ENCODE data around the gene MAPKAPK2.

Gene MAPKAPK2

GRCh38 chr1:206679738-206680211 lies 4.9 kb upstream of the MAPKAPK2 start:
- ATAC-seq (replicated peaks; ENCODE audit: extremely low read depth, poor library complexity, severe bottlenecking) (no peak), DNase-seq (ENCODE audit: low spot score in 2 of 2) (no peak)
- Mint-ChIP-seq H3K9me3 (no peaks in the 10 kb centered on the region), H3K4me3 (no peak overlapping the region), H3K4me1 (peaks cover 9% of the 10 kb centered on the region), H3K27me3 (no peaks in the 10 kb centered on the region), H3K27ac (ENCODE audit: low read depth) (no peak overlapping the region), H3K36me3 (ENCODE audit: insufficient read depth) (peaks cover 3% of the 10 kb centered on the region)

- Mint-ChIP-seq H3K27me3 (no peaks in the 10 kb centered on the region), H3K9me3 (no peaks in the 10 kb centered on the region), H3K27ac (ENCODE audit: low read depth) (no peak overlapping the region), H3K4me1 (peaks cover 9% of the 10 kb centered on the region), H3K36me3 (ENCODE audit: insufficient read depth) (peaks cover 6% of the 10 kb centered on the region), H3K4me3 (no peak overlapping the region)
- ATAC-seq (replicated peaks; ENCODE audit: extremely low read depth, poor library complexity, severe bottlenecking) (no peak), DNase-seq (ENCODE audit: low spot score in 2 of 2) (no peak)
Observed at GRCh38 chr1:206680279-206680678, 4.4 kb upstream of the MAPKAPK2 start.

- no peaks in the 10 kb centered on the region for H3K27me3 Mint-ChIP-seq
- no peak for DNase-seq (ENCODE audit: low spot score in 2 of 2)
- H3K9me3 Mint-ChIP-seq: no peaks in the 10 kb centered on the region
- H3K4me3 Mint-ChIP-seq: no peak overlapping the region
- H3K36me3 Mint-ChIP-seq (ENCODE audit: insufficient read depth): peaks cover 12% of the 10 kb centered on the region
- H3K27ac Mint-ChIP-seq (ENCODE audit: low read depth): no peak overlapping the region
- peaks cover 13% of the 10 kb centered on the region for H3K4me1 Mint-ChIP-seq
- no peak for ATAC-seq (replicated peaks; ENCODE audit: extremely low read depth, poor library complexity, severe bottlenecking)
Observed at GRCh38 chr1:206681359-206681758, 3.3 kb upstream of the MAPKAPK2 start.

- peaks cover 20% of the 10 kb centered on the region for H3K4me1 Mint-ChIP-seq
- H3K27ac Mint-ChIP-seq (ENCODE audit: low read depth): no peak overlapping the region
- DNase-seq (ENCODE audit: low spot score in 2 of 2) (no peak), ATAC-seq (replicated peaks; ENCODE audit: extremely low read depth, poor library complexity, severe bottlenecking) (no peak)
- H3K27me3 Mint-ChIP-seq: no peaks in the 10 kb centered on the region
- H3K36me3 Mint-ChIP-seq (ENCODE audit: insufficient read depth): peaks cover 13% of the 10 kb centered on the region
- H3K9me3 Mint-ChIP-seq: no peaks in the 10 kb centered on the region
- H3K4me3 Mint-ChIP-seq: no peak overlapping the region
Observed at GRCh38 chr1:206682111-206682510, 2.6 kb upstream of the MAPKAPK2 start.

GRCh38 chr1:206683313-206683712 lies 1.4 kb upstream of the MAPKAPK2 start:
- peaks cover 14% of the 10 kb centered on the region for H3K36me3 Mint-ChIP-seq (ENCODE audit: insufficient read depth)
- H3K4me3 Mint-ChIP-seq: no peak overlapping the region
- H3K27me3 Mint-ChIP-seq: no peaks in the 10 kb centered on the region
- H3K4me1 Mint-ChIP-seq: peaks cover 33% of the 10 kb centered on the region
- no peak for DNase-seq (ENCODE audit: low spot score in 2 of 2)
- H3K27ac Mint-ChIP-seq (ENCODE audit: low read depth): no peak overlapping the region
- ATAC-seq (replicated peaks; ENCODE audit: extremely low read depth, poor library complexity, severe bottlenecking): no peak
- no peaks in the 10 kb centered on the region for H3K9me3 Mint-ChIP-seq

- H3K27me3 Mint-ChIP-seq: no peaks in the 10 kb centered on the region
- peaks cover 39% of the 10 kb centered on the region for H3K4me1 Mint-ChIP-seq
- no peaks in the 10 kb centered on the region for H3K9me3 Mint-ChIP-seq
- H3K36me3 Mint-ChIP-seq (ENCODE audit: insufficient read depth): peaks cover 16% of the 10 kb centered on the region
- peak overlapping the region; percentile 19 for H3K27ac Mint-ChIP-seq (ENCODE audit: low read depth)
- H3K4me3 Mint-ChIP-seq: peak overlapping the region; percentile 98
- DNase-seq (ENCODE audit: low spot score in 2 of 2) (no peak), ATAC-seq (replicated peaks; ENCODE audit: extremely low read depth, poor library complexity, severe bottlenecking) (no peak)
Observed at GRCh38 chr1:206684003-206684402, 702 bp upstream of the MAPKAPK2 start.

- H3K27ac Mint-ChIP-seq (ENCODE audit: low read depth): peak overlapping the region; percentile 91
- H3K36me3 Mint-ChIP-seq (ENCODE audit: insufficient read depth): peaks cover 23% of the 10 kb centered on the region
- ATAC-seq (replicated peaks; ENCODE audit: extremely low read depth, poor library complexity, severe bottlenecking) (peak; percentile 33), DNase-seq (ENCODE audit: low spot score in 2 of 2) (no peak)
- H3K4me3 Mint-ChIP-seq: peak overlapping the region; percentile 98
- peaks cover 53% of the 10 kb centered on the region for H3K4me1 Mint-ChIP-seq
- H3K9me3 Mint-ChIP-seq: no peaks in the 10 kb centered on the region
- no peaks in the 10 kb centered on the region for H3K27me3 Mint-ChIP-seq
Observed at GRCh38 chr1:206685334-206685768, 646 bp downstream of the MAPKAPK2 start.

- DNase-seq (ENCODE audit: low spot score in 2 of 2) (peak in 1 of 2 donors; percentile 28), ATAC-seq (replicated peaks; ENCODE audit: extremely low read depth, poor library complexity, severe bottlenecking) (peak; percentile 11)
- H3K27me3 Mint-ChIP-seq: no peaks in the 10 kb centered on the region
Observed at GRCh38 chr1:206685769-206686477, 1.2 kb downstream of the MAPKAPK2 start.

GRCh38 chr1:206686478-206687249 lies 2.0 kb downstream of the MAPKAPK2 start:
- H3K36me3 Mint-ChIP-seq (ENCODE audit: insufficient read depth): peaks cover 25% of the 10 kb centered on the region
- peak overlapping the region; percentile 98 for H3K4me3 Mint-ChIP-seq
- H3K27ac Mint-ChIP-seq (ENCODE audit: low read depth): peak overlapping the region; percentile 91
- H3K27me3 Mint-ChIP-seq: no peaks in the 10 kb centered on the region
- H3K9me3 Mint-ChIP-seq: no peaks in the 10 kb centered on the region
- peaks cover 66% of the 10 kb centered on the region for H3K4me1 Mint-ChIP-seq
- ATAC-seq (replicated peaks; ENCODE audit: extremely low read depth, poor library complexity, severe bottlenecking): peak; percentile 53
- peak in 1 of 2 donors; percentile 21 for DNase-seq (ENCODE audit: low spot score in 2 of 2)

More at GRCh38 chr1:206685769-206686477, 1.2 kb downstream of the MAPKAPK2 start:
- peaks cover 59% of the 10 kb centered on the region for H3K4me1 Mint-ChIP-seq
- peak overlapping the region; percentile 91 for H3K27ac Mint-ChIP-seq (ENCODE audit: low read depth)
- peak overlapping the region; percentile 98 for H3K4me3 Mint-ChIP-seq
- peaks cover 25% of the 10 kb centered on the region for H3K36me3 Mint-ChIP-seq (ENCODE audit: insufficient read depth)
- no peaks in the 10 kb centered on the region for H3K9me3 Mint-ChIP-seq

- H3K36me3 Mint-ChIP-seq (ENCODE audit: insufficient read depth): peaks cover 27% of the 10 kb centered on the region
- ATAC-seq (replicated peaks; ENCODE audit: extremely low read depth, poor library complexity, severe bottlenecking): no peak
- H3K27ac Mint-ChIP-seq (ENCODE audit: low read depth): peak overlapping the region; percentile 91
- no peaks in the 10 kb centered on the region for H3K9me3 Mint-ChIP-seq
- no peak for DNase-seq (ENCODE audit: low spot score in 2 of 2)
- peaks cover 73% of the 10 kb centered on the region for H3K4me1 Mint-ChIP-seq
- peak overlapping the region; percentile 98 for H3K4me3 Mint-ChIP-seq
- H3K27me3 Mint-ChIP-seq: no peaks in the 10 kb centered on the region
Observed at GRCh38 chr1:206687251-206687914, 2.7 kb downstream of the MAPKAPK2 start.

- no peak for ATAC-seq (replicated peaks; ENCODE audit: extremely low read depth, poor library complexity, severe bottlenecking)
- H3K27ac Mint-ChIP-seq (ENCODE audit: low read depth): peak overlapping the region; percentile 36
- H3K36me3 Mint-ChIP-seq (ENCODE audit: insufficient read depth): peaks cover 29% of the 10 kb centered on the region
- no peaks in the 10 kb centered on the region for H3K9me3 Mint-ChIP-seq
- H3K4me3 Mint-ChIP-seq: peak overlapping the region; percentile 98
- no peaks in the 10 kb centered on the region for H3K27me3 Mint-ChIP-seq
- no peak for DNase-seq (ENCODE audit: low spot score in 2 of 2)
- peaks cover 79% of the 10 kb centered on the region for H3K4me1 Mint-ChIP-seq
Observed at GRCh38 chr1:206687915-206688442, 3.3 kb downstream of the MAPKAPK2 start.

- peaks cover 92% of the 10 kb centered on the region for H3K4me1 Mint-ChIP-seq
- H3K4me3 Mint-ChIP-seq: peak overlapping the region; percentile 33
- H3K27me3 Mint-ChIP-seq: no peaks in the 10 kb centered on the region
- no peaks in the 10 kb centered on the region for H3K9me3 Mint-ChIP-seq
- peak overlapping the region; percentile 67 for H3K27ac Mint-ChIP-seq (ENCODE audit: low read depth)
- ATAC-seq (replicated peaks; ENCODE audit: extremely low read depth, poor library complexity, severe bottlenecking) (no peak), DNase-seq (ENCODE audit: low spot score in 2 of 2) (no peak)
- peaks cover 34% of the 10 kb centered on the region for H3K36me3 Mint-ChIP-seq (ENCODE audit: insufficient read depth)
Observed at GRCh38 chr1:206690516-206690915, 5.8 kb downstream of the MAPKAPK2 start.
